DND-41 (cell line): Measurements from ENCODE around the gene BOD1.

ENCODE experiments used
- EZH2 ChIP-seq: IDR thresholded peaks from 3 replicates; pipeline ENCODE4 v1.6.1; 2012; ENCODE audit warnings: borderline replicate concordance, low read depth, mild to moderate bottlenecking, moderate library complexity, low read length, inconsistent platforms; ENCODE audit not compliant: severe bottlenecking
- TF ChIP-seq, protein P1 (sequence below): IDR thresholded peaks from 2 replicates; pipeline ENCODE4 v1.5.1; 2012; ENCODE audit warnings: borderline replicate concordance, low read length, moderate library complexity, mild to moderate bottlenecking; ENCODE audit not compliant: poor library complexity, severe bottlenecking; ENCODE audit errors: extremely low read depth

DNA sequence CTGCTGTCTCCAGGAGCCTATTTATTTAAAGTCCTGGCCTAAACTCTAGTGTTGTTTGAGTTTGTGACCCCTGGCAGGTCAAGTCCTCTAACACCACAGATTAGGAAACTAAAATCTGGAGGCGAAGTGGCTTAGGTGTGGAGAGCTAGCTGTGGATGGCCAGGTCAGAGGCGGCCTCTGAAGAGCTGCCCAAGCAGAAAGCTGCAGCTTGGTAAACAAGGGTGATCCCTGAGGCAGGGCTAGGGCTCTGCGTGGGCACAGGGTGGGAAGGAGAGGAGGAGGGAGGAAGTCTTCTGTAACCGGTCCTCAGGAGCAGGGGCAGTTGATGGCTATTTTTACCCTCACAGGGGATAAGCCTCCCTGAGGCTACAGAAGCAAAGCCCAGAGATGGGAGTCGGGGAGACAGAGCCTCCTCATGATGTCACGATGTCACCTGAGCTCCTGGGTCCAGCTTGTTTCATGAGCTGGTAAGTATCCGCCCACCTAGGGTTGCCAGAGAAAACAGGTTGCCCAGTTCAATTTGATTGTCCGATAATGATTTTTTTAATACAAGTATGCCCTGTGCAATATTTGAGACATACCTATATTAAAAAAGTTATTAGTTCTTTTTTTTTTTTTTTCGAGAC lies 25.9 kb upstream of the BOD1 start:
- TF ChIP-seq, protein P1, sequence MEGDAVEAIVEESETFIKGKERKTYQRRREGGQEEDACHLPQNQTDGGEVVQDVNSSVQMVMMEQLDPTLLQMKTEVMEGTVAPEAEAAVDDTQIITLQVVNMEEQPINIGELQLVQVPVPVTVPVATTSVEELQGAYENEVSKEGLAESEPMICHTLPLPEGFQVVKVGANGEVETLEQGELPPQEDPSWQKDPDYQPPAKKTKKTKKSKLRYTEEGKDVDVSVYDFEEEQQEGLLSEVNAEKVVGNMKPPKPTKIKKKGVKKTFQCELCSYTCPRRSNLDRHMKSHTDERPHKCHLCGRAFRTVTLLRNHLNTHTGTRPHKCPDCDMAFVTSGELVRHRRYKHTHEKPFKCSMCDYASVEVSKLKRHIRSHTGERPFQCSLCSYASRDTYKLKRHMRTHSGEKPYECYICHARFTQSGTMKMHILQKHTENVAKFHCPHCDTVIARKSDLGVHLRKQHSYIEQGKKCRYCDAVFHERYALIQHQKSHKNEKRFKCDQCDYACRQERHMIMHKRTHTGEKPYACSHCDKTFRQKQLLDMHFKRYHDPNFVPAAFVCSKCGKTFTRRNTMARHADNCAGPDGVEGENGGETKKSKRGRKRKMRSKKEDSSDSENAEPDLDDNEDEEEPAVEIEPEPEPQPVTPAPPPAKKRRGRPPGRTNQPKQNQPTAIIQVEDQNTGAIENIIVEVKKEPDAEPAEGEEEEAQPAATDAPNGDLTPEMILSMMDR, result no peak
- TF ChIP-seq EZH2, result no peak
